Cardiac fibroblast (primary cell): ENCODE results near the gene BTG3.

ENCODE experiments used
- DNase-seq, 2 donors: peaks; one replicate each; pipeline versions ENCODE4 v3.0.0 to v3.0.0-alpha.2; 2010; ENCODE audit warnings: low read depth in 2 of 2
- H3K4me3 ChIP-seq, 2 donors: replicated peaks in 1 of 2; 1 replicate in 1 of 2; 2 replicates in 1 of 2; pipeline ENCODE4 v1.5.1; 2011; ENCODE audit warnings: low read depth in 2 of 2, low read length in 2 of 2, mild to moderate bottlenecking in 2 of 2, moderate library complexity in 1 of 2
- CTCF ChIP-seq: IDR thresholded peaks from one replicate; pipeline ENCODE4 v1.5.1; 2011; ENCODE audit warnings: low read depth, mild to moderate bottlenecking, low read length, inconsistent platforms

The BTG3 gene

GRCh38 chr21:17577701-17578100 lies 35.0 kb downstream of the BTG3 start:
- H3K4me3 ChIP-seq = no peak overlapping the region
- DNase-seq = no peak
- TF ChIP-seq CTCF = no peak

- no peak for TF ChIP-seq CTCF
- no peak overlapping the region for H3K4me3 ChIP-seq
- peak in 1 of 2 donors; percentile 7 for DNase-seq
Measured at GRCh38 chr21:17576080-17576835, 36.4 kb downstream of the BTG3 start.

- TF ChIP-seq CTCF = no peak
- no peak overlapping the region for H3K4me3 ChIP-seq
- no peak for DNase-seq
Measured at GRCh38 chr21:17575076-17575475, 37.6 kb downstream of the BTG3 start.

- no peak overlapping the region for H3K4me3 ChIP-seq
- DNase-seq = no peak
- no peak for TF ChIP-seq CTCF
Measured at GRCh38 chr21:17572431-17572830, 40.3 kb downstream of the BTG3 start.

GRCh38 chr21:17570786-17571185 lies 41.9 kb downstream of the BTG3 start:
- no peak overlapping the region for H3K4me3 ChIP-seq
- TF ChIP-seq CTCF = no peak
- DNase-seq = no peak

GRCh38 chr21:17560377-17561025 lies 52.2 kb downstream of the BTG3 start:
- no peak for TF ChIP-seq CTCF
- no peak overlapping the region for H3K4me3 ChIP-seq
- DNase-seq = no peak
